Activated naive CD4-positive, alpha-beta T cell treated with anti-CD3 and anti-CD28 coated beads, Interleukin-2, amount 10 ng/mL, durations not matched to agents 7 days and 5 days (primary cell): ENCODE results near the gene KCNN3.

Experiments used
- CTCF ChIA-PET: fragments of 350-600 bp; sonication (Branson Sonifier 250); formaldehyde crosslinking; loops from one replicate; lab custom pipeline; 2021; ENCODE audit warnings: antibody characterized with exemption; lab: Charles Lee
- DNase-seq: peaks from one replicate; pipeline ENCODE4 v3.0.0-alpha.2; 2020
- H3K27ac Mint-ChIP-seq: one replicate; pipeline ENCODE4 v1.8.0; 2021; ENCODE audit warnings: mild to moderate bottlenecking, moderate library complexity, mixed read lengths
- H3K27me3 Mint-ChIP-seq: one replicate; pipeline ENCODE4 v1.8.0; 2021; ENCODE audit warnings: mild to moderate bottlenecking, mixed read lengths
- H3K36me3 Mint-ChIP-seq: one replicate; pipeline ENCODE4 v1.8.0; 2021; ENCODE audit warnings: mixed read lengths
- H3K4me1 Mint-ChIP-seq: one replicate; pipeline ENCODE4 v1.8.0; 2021; ENCODE audit warnings: mixed read lengths
- H3K4me3 Mint-ChIP-seq: one replicate; pipeline ENCODE4 v1.8.0; 2021; ENCODE audit warnings: mild to moderate bottlenecking, moderate library complexity, mixed read lengths
- H3K9me3 Mint-ChIP-seq: one replicate; pipeline ENCODE4 v1.8.0; 2021; ENCODE audit warnings: mixed read lengths

KCNN3 gene

GRCh38 chr1:154848983-154849382, 21.1 kb downstream of the KCNN3 start:
- CTCF ChIA-PET, result interaction anchor here (1.2 to 2.0 kb wide), 4 partner anchors 11 to 179 kb away, joined by 3 to 6 read pairs (median 4); no protein-coding TSS in a partner anchor
- Mint-ChIP-seq H3K4me1 (peaks cover 3% of the 10 kb centered on the region), H3K27ac (no peak overlapping the region), H3K4me3 (no peak overlapping the region), H3K36me3 (no peaks in the 10 kb centered on the region), H3K9me3 (no peaks in the 10 kb centered on the region), H3K27me3 (peaks cover 28% of the 10 kb centered on the region)
- no peak for DNase-seq

DNA sequence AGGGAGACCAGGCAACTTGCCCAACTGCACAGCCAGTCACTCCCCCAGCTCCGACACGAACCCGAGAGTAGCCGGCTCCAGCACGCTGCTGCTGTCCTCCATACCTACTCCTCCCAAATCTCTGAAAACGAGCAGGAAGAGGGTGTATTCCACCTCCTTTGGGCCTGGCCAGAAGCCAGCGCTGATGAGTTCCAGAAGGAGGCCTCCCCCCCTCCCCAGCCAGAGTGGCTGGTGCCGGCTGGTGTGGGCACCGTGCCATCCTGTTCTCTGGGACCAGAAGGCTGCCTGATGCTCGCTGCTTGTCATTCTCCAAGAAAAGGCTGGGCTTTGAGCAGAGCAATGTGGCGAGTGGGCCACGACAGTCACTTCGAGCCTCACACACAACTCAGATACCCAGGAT, 22.2 kb downstream of the KCNN3 start:
- peaks cover 39% of the 10 kb centered on the region for H3K27me3 Mint-ChIP-seq
- H3K36me3 Mint-ChIP-seq, result no peaks in the 10 kb centered on the region
- H3K9me3 Mint-ChIP-seq, result no peaks in the 10 kb centered on the region
- no peak overlapping the region for H3K4me3 Mint-ChIP-seq
- H3K27ac Mint-ChIP-seq, result no peak overlapping the region
- H3K4me1 Mint-ChIP-seq, result peaks cover 3% of the 10 kb centered on the region
- no peak for DNase-seq
- CTCF ChIA-PET, result interaction anchor here (1.5 kb wide), 1 partner anchor 10 kb away, joined by 3 read pairs; no protein-coding TSS in a partner anchor

GRCh38 chr1:154846565-154847442, 23.3 kb downstream of the KCNN3 start:
- Mint-ChIP-seq H3K4me3 (no peak overlapping the region), H3K9me3 (no peaks in the 10 kb centered on the region), H3K36me3 (no peaks in the 10 kb centered on the region)

GRCh38 chr1:154845879-154846278, 24.2 kb downstream of the KCNN3 start:
- H3K4me3 Mint-ChIP-seq, result no peak overlapping the region
- no peaks in the 10 kb centered on the region for H3K9me3 Mint-ChIP-seq
- no peak for DNase-seq
- H3K27ac Mint-ChIP-seq, result no peak overlapping the region
- no peaks in the 10 kb centered on the region for H3K36me3 Mint-ChIP-seq
- CTCF ChIA-PET, result no interaction called here
- peaks cover 3% of the 10 kb centered on the region for H3K4me1 Mint-ChIP-seq
- H3K27me3 Mint-ChIP-seq, result peaks cover 39% of the 10 kb centered on the region

More at GRCh38 chr1:154846565-154847442, 23.3 kb downstream of the KCNN3 start:
- no peak for DNase-seq
- Mint-ChIP-seq H3K4me1 (peaks cover 3% of the 10 kb centered on the region), H3K27ac (no peak overlapping the region), H3K27me3 (peaks cover 39% of the 10 kb centered on the region)
- CTCF ChIA-PET, result no interaction called here

DNA sequence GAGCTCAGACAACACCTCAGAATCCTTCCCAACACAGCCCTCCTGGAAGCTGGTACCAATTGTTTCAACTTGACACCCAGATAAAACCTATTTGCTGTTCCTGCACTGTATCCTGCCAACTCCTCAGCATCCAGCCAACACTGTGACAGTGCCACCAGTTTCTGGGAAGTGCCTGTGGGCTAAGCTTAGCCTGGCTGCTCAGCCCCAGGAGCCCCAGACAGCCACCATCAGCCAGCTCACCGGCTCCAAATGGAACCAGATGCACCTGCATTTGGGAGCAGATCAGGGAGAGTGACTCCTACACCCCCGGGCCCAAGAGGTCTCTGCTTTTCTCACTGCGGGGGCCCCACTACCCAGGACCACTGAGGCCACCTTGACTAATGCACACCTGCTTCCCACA, 24.9 kb downstream of the KCNN3 start:
- CTCF ChIA-PET, result interaction anchor here (0.7 kb wide), 1 partner anchor 176 kb away, joined by 4 read pairs; no protein-coding TSS in a partner anchor
- Mint-ChIP-seq H3K36me3 (no peaks in the 10 kb centered on the region), H3K4me1 (peaks cover 7% of the 10 kb centered on the region), H3K9me3 (no peaks in the 10 kb centered on the region), H3K27me3 (peaks cover 39% of the 10 kb centered on the region), H3K4me3 (no peak overlapping the region), H3K27ac (no peak overlapping the region)
- no peak for DNase-seq

DNA sequence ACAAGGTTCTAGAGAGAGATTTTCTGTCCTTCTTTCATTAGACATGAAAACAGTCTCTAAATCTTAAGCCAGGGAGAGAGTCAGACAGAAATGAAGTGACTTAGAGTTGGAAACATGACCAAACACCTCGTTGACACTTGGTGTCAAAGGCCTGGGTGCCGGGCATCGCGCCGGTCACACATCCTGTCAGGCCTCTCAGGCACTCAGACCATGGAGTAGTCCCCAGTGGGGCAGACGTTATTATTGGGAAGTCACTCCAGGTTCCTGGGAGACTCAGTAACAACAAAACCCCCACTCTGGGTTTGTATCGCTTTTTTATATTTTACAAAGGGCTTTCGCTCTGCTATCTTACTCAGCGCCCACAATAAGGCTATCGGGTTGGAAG, 25.8 kb downstream of the KCNN3 start:
- Mint-ChIP-seq H3K27me3 (peaks cover 41% of the 10 kb centered on the region), H3K27ac (no peak overlapping the region), H3K36me3 (no peaks in the 10 kb centered on the region), H3K9me3 (no peaks in the 10 kb centered on the region), H3K4me3 (no peak overlapping the region), H3K4me1 (peaks cover 5% of the 10 kb centered on the region)
- CTCF ChIA-PET, result no interaction called here
- DNase-seq, result no peak

GRCh38 chr1:154843636-154844296, 26.3 kb downstream of the KCNN3 start:
- Mint-ChIP-seq H3K4me1 (peaks cover 5% of the 10 kb centered on the region), H3K9me3 (no peaks in the 10 kb centered on the region), H3K4me3 (no peak overlapping the region), H3K27me3 (peaks cover 36% of the 10 kb centered on the region), H3K36me3 (no peaks in the 10 kb centered on the region), H3K27ac (no peak overlapping the region)
- CTCF ChIA-PET, result interaction anchor here (0.7 kb wide), 1 partner anchor 35 kb away, joined by 3 read pairs; no protein-coding TSS in a partner anchor
- DNase-seq, result no peak

DNA sequence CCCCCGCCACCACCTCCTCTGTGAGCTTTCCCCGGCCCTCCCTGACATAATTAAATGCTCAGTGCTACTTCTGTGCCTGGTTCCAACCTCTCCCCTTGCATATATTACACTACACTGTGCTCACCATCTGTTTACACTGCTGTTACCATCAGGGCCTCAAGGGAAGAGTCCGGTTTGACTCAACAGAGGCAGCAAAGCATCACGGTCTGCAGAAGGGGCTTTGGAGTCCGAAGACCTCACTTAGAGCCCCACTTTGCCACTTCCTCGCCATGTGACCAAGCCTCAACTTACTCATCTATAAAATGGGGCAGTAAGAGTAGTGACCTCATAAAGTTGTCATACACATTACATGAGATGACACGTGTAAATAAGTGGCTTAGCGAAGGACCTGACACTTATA, 27.4 kb downstream of the KCNN3 start:
- Mint-ChIP-seq H3K27me3 (peaks cover 37% of the 10 kb centered on the region), H3K4me3 (no peak overlapping the region), H3K27ac (no peak overlapping the region), H3K4me1 (peaks cover 5% of the 10 kb centered on the region), H3K9me3 (no peaks in the 10 kb centered on the region), H3K36me3 (no peaks in the 10 kb centered on the region)
- CTCF ChIA-PET, result interaction anchor here (0.7 to 1.0 kb wide), 2 partner anchors 25 to 36 kb away, joined by 3 read pairs; no protein-coding TSS in a partner anchor
- DNase-seq, result no peak

GRCh38 chr1:154841384-154841783, 28.7 kb downstream of the KCNN3 start:
- CTCF ChIA-PET, result no interaction called here
- Mint-ChIP-seq H3K27ac (no peak overlapping the region), H3K27me3 (peaks cover 45% of the 10 kb centered on the region)

DNA sequence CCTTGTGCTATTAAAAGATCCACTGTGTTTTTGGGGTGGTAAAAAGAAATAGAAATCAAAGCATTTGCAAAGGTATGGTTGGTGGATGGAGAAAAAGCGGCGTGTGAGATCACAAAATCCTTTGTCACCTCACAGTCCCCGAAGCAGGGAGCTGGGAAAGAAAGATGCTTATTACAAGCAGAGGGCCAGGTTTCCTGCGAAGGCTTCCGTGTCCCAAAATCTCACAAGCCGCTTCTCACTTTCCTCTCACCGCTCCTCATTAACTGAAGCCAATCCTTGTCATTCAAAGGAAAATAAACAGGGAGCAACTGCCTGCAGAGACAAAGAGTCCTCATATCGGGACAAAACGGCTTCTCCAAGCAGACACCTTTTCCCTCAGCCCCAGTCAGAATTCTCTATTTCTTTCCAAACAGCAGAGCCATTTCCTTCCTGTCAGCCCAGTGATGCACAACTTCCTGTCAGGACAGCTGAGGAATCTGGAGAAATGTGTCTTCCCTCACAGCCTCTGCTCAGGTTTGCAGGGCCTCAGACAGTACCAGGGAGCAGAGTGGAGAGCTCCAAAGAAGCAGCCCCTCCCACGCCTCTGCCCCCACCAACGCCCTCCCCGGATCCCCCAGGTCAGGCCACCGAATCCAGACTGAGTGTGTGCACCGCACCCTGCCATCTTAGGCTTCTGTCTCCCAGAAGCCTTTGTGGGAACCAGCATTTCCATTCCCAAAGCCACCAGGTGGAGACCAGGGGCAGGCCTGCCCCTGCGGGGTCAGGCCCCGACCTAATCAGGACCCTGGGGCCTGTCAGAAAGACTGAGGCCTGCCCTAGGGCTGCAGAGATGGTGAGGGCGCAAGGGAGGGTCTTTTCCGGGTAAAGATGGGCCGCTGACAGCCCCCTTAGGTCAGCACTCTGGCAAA, 29.6 kb downstream of the KCNN3 start:
- Mint-ChIP-seq H3K36me3 (no peaks in the 10 kb centered on the region), H3K27me3 (peaks cover 49% of the 10 kb centered on the region), H3K9me3 (no peaks in the 10 kb centered on the region), H3K4me3 (no peak overlapping the region), H3K4me1 (peaks cover 5% of the 10 kb centered on the region), H3K27ac (no peak overlapping the region)
- no peak for DNase-seq
- CTCF ChIA-PET, result no interaction called here

More at GRCh38 chr1:154841384-154841783, 28.7 kb downstream of the KCNN3 start:
- DNase-seq, result no peak
- Mint-ChIP-seq H3K4me1 (peaks cover 5% of the 10 kb centered on the region), H3K4me3 (no peak overlapping the region), H3K36me3 (no peaks in the 10 kb centered on the region), H3K9me3 (no peaks in the 10 kb centered on the region)

GRCh38 chr1:154839691-154840090, 30.4 kb downstream of the KCNN3 start:
- H3K36me3 Mint-ChIP-seq, result no peaks in the 10 kb centered on the region
- peaks cover 43% of the 10 kb centered on the region for H3K27me3 Mint-ChIP-seq
- H3K27ac Mint-ChIP-seq, result no peak overlapping the region
- no peak overlapping the region for H3K4me3 Mint-ChIP-seq
- no peak for DNase-seq
- CTCF ChIA-PET, result no interaction called here
- H3K9me3 Mint-ChIP-seq, result no peaks in the 10 kb centered on the region
- H3K4me1 Mint-ChIP-seq, result peaks cover 5% of the 10 kb centered on the region

- Mint-ChIP-seq H3K4me3 (no peak overlapping the region), H3K27ac (no peak overlapping the region), H3K4me1 (peaks cover 5% of the 10 kb centered on the region), H3K9me3 (no peaks in the 10 kb centered on the region), H3K27me3 (peaks cover 48% of the 10 kb centered on the region), H3K36me3 (no peaks in the 10 kb centered on the region)
- DNase-seq, result no peak
- CTCF ChIA-PET, result interaction anchor here (1.2 kb wide), 1 partner anchor 10 kb away, joined by 3 read pairs; no protein-coding TSS in a partner anchor
Measured at GRCh38 chr1:154838988-154839387, 31.1 kb downstream of the KCNN3 start.

- Mint-ChIP-seq H3K36me3 (no peaks in the 10 kb centered on the region), H3K27me3 (peaks cover 42% of the 10 kb centered on the region), H3K4me3 (no peak overlapping the region), H3K27ac (no peak overlapping the region), H3K9me3 (no peaks in the 10 kb centered on the region), H3K4me1 (peaks cover 5% of the 10 kb centered on the region)
- CTCF ChIA-PET, result interaction anchor here (1.2 kb wide), 1 partner anchor 10 kb away, joined by 3 read pairs; no protein-coding TSS in a partner anchor
- DNase-seq, result no peak
Measured at GRCh38 chr1:154838461-154838860, 31.6 kb downstream of the KCNN3 start.
